ENCODE measurements around the gene STS. TPM values are rescaled to one million over a fixed set of nuclear protein-coding genes. Genes with fewer than 3 reads are reported as not detected.

The STS gene
- total and polyA plus RNA-seq, 2 of the 8 experiments (the other 6 are each of a cell fraction or from before 2014, with no cell fraction given): 0.67 to 1.5 TPM

DNA sequence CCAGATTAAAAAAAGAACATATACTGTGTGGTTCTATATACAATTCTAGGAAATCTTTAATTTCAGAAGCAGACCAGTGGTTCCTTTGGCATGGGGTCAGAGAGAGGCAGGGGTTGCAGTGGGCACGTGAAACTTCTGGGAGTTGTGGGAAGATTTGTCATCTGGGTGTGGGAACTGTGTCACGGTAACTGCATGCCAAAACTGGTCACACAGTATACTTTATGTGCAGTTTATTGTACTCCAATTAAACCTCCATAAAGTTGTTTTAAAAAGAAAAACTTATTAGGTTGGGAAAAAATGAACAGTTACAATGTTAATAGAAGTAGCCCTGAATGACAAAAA, 26.7 kb upstream of the STS start:
- no peak overlapping the region for H3K4ac ChIP-seq (replicated peaks; ENCODE audit: insufficient read length, low read depth, low read length)
- no peak overlapping the region for H3K4me3 ChIP-seq (ENCODE audit: extremely low read depth in 1 of 4, insufficient read depth in 2 of 4, low read depth in 3 of 4, low read length in 4 of 4)
- H3K79me2 ChIP-seq (ENCODE audit: control insufficient read depth in 1 of 2, insufficient read depth in 2 of 2, low read length in 2 of 2): no peaks in the 10 kb centered on the region; a peak in 1 of 4 replicates
- H4K5ac ChIP-seq (ENCODE audit: insufficient read length, low read depth, low read length): no peak overlapping the region
- H2BK5ac ChIP-seq (ENCODE audit: low read depth, low read length): no peak overlapping the region
- H2AFZ ChIP-seq (ENCODE audit: low read length): no peak overlapping the region
- no peaks in the 10 kb centered on the region for H4K20me1 ChIP-seq (replicated peaks in 1 of 2; ENCODE audit: control insufficient read depth in 1 of 2, insufficient read depth in 2 of 2, low read length in 2 of 2)
- ChIA-PET POLR2A (ENCODE audit: partially characterized antibody) (no interaction called here), CTCF (ENCODE audit: partially characterized antibody) (no interaction called here)
- H3K18ac ChIP-seq (ENCODE audit: extremely low read depth, low read length): no peak overlapping the region
- H3K27ac ChIP-seq (ENCODE audit: low read depth, low read length): no peak overlapping the region
- H3K23ac ChIP-seq (ENCODE audit: insufficient read length): no peak overlapping the region
- no peak overlapping the region for H3K4me2 ChIP-seq (ENCODE audit: insufficient read depth in 1 of 2, low read depth in 2 of 2, low read length in 2 of 2)
- no peak overlapping the region for H2BK20ac ChIP-seq (ENCODE audit: low read length)
- no peak overlapping the region for H4K8ac ChIP-seq (ENCODE audit: extremely low read depth, insufficient read depth, low read length)
- no peak overlapping the region for H3K14ac ChIP-seq (ENCODE audit: insufficient read length)
- no peaks in the 10 kb centered on the region for H3K27me3 ChIP-seq (replicated peaks in 1 of 4; ENCODE audit: control insufficient read depth in 3 of 4, extremely low read depth in 1 of 4, insufficient read depth in 3 of 4, low read length in 3 of 4)
- H3K36me3 ChIP-seq (ENCODE audit: control insufficient read depth in 2 of 4, insufficient read depth in 4 of 4, low read length in 3 of 4): no peaks in the 10 kb centered on the region
- no peak overlapping the region for H2BK12ac ChIP-seq (ENCODE audit: low read depth, low read length)
- peaks cover 0 to 6% (median 3%) of the 10 kb centered on the region in 4 experiments; a peak in 3 of 7 replicates for H3K4me1 ChIP-seq (replicated peaks in 1 of 4; ENCODE audit: control insufficient read depth in 3 of 4, insufficient read depth in 4 of 4, low read length in 3 of 4)
- H2BK15ac ChIP-seq (ENCODE audit: low read length): no peak overlapping the region
- no peak overlapping the region for H2BK120ac ChIP-seq (replicated peaks; ENCODE audit: low read depth, low read length)
- no peaks in the 10 kb centered on the region for H3K9me3 ChIP-seq (ENCODE audit: insufficient read depth in 2 of 2, low read depth in 1 of 2, low read length in 1 of 2)
- DNase-seq (ENCODE audit: low read depth in 1 of 2, low spot score in 2 of 2): no peak
- no peak overlapping the region for H3K56ac ChIP-seq (replicated peaks; ENCODE audit: insufficient read length, low read depth, low read length)
- TF ChIP-seq CHD2 (IDR thresholded peaks at IDR 0.05; ENCODE audit: low read length) (no peak), CEBPB (IDR thresholded peaks at IDR 0.05; ENCODE audit: low read depth, low read length) (no peak), BRCA1 (IDR thresholded peaks at IDR 0.05; ENCODE audit: low read depth, low read length) (no peak), HDAC6 (IDR thresholded peaks at IDR 0.05; ENCODE audit: low read depth, low read length) (no peak), TCF12 (IDR thresholded peaks at IDR 0.05; ENCODE audit: low read depth, low read length) (no peak), EGR1 (IDR thresholded peaks at IDR 0.05; ENCODE audit: borderline replicate concordance, low read depth, low read length) (no peak)
- no peak overlapping the region for H2AK5ac ChIP-seq (ENCODE audit: low read depth, low read length)
- no peak overlapping the region for H4K91ac ChIP-seq (replicated peaks; ENCODE audit: insufficient read length, low read length)
- no peaks in the 10 kb centered on the region for H3K23me2 ChIP-seq (ENCODE audit: low read depth, low read length)
- no peaks in the 10 kb centered on the region; the same call in 1 of the 2 replicates for H3K79me1 ChIP-seq (ENCODE audit: low read depth, low read length)
- no peak overlapping the region for H3K9ac ChIP-seq (replicated peaks in 1 of 4; ENCODE audit: extremely low read depth in 1 of 4, low read depth in 3 of 4, low read length in 3 of 4)
- FAIRE-seq: no peak
- 100% methylated on average over 2 of the region's 2 CpGs; no CpG with 5 or more reads in 1 of the 2 experiments for WGBS, 2 experiments (ENCODE audit: extremely low coverage in 1 of 2, insufficient coverage in 1 of 2, insufficient read length in 1 of 2, insufficient replicate concordance in 2 of 2, low coverage in 1 of 2, low lambda C conversion rate in 2 of 2, missing lambda C conversion rate in 1 of 2)
